Stimulated activated naive CD8-positive, alpha-beta T cell treated with anti-CD3 and anti-CD28 coated beads, Interleukin-15, Interleukin-2, amounts not matched to agents 100 U/mL and 50 U/mL, for 24 hours (primary cell): ENCODE measurements around the gene RTL5.
A peak's percentile ranks its signal among the peaks of the same experiment; 100 is the strongest.
"Not testable (repeated sequence)": the region's sequence is repeated elsewhere in the genome, so short reads cannot be mapped to it uniquely, and the experiment has no call there.

ENCODE experiments used
- ATAC-seq: fragments of 150-1000 bp; cut with Tn5 transposase; one replicate; pipeline ENCODE4 v1.10.0; 2021
- DNase-seq: peaks from one replicate; pipeline ENCODE4 v3.0.0; 2021

The RTL5 gene

DNA sequence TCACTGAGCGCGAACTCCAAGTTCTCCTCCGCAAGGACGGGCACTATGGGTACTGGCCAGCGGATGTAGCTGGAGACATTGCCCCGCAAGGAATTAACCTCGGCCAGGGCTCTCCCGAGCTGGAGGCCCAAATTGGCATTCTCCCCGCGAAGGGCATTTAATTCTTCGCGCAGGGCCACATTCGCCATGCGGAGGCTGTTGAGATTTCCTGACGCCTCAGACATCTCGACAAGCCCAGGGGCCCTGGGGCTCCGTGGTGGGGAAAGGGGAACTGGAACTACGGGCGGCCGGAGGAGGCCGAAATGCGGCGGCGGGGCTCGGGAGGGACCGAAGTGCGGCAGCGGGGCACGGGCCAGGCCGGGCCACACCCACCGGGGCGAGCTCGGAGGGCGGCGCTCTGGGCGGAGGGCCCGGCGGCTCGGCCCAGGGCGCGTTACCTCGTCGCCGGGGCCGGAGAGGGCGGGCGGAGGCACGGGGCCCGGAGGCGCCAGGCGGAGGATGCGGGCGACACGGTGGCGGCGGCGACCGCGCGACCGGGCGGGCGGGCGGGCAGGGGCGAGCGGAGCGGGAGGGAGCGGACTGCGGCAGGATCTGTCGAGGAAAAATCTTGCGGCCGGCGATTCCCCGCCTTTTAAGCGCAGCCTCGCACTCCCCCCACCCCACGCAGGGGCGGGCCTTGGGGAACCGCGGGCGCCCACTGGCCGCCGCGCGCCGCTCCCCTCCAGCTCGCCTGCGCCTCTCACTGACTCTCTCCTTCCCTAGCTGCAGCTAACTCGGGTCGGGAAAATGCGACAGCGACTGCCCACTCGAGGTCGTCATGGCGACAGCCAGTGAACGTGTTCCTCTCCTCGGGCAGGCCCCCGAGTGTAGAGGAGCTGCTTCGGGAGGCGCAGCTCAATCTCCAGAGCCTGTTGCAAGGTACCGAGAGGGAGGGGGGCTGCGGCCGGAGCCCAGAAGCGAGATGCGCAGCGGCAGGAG is at the start of gene RTL5:
Gene RTL5 (minus strand): TSS at position 599 of the 978 bp plus-strand sequence.
- peak; percentile 65 for DNase-seq
- peak; percentile 80 for ATAC-seq

- DNase-seq (no peak), ATAC-seq (no peak)
Observed at GRCh38 chrX:72180539-72180938, 48.8 kb upstream of the RTL5 start.

DNA sequence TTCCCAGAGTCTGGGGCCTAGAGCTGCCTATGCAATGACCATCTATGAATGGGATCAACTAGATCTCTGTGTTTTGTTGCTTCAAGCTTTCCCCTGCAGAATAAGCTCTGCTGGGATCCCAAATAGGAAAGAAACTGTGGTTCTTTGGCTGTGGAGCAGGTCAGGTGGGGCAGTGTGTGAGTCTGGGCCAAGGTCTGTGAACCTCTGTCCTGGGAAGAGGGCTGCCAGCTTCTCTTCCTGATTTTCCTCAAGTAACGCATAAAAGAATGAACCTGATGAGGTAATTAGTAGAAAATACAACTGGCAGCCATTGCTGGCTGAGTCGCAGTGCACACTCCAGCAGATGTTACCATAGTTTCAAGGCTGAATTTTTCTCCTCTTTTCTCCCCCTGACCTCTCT is 45.3 kb upstream of the RTL5 start:
- ATAC-seq (no peak), DNase-seq (no peak)

DNA sequence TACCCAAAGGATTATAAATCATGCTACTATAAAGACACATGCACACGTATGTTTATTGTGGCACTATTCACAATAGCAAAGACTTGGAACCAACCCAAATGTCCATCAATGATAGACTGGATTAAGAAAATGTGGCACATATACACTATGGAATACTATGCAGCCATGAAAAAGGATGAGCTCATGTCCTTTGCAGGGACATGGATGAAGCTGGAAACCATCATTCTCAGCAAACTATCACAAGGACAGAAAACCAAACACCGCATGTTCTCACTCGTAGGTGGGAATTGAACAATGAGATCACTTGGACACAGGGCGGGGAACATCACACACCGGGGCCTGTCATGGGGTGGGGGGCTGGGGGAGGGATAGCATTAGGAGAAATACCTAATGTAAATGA is 44.6 kb upstream of the RTL5 start:
- DNase-seq, ATAC-seq: not testable (repeated sequence)

- ATAC-seq (peak; percentile 57), DNase-seq (peak; percentile 6)
Observed at GRCh38 chrX:72169008-72169728, 37.5 kb upstream of the RTL5 start.

- no peak for DNase-seq
- ATAC-seq, result no peak
Observed at GRCh38 chrX:72165551-72165950, 33.8 kb upstream of the RTL5 start.

- DNase-seq (no peak), ATAC-seq (no peak)
Observed at GRCh38 chrX:72159769-72160168, 28.1 kb upstream of the RTL5 start.

DNA sequence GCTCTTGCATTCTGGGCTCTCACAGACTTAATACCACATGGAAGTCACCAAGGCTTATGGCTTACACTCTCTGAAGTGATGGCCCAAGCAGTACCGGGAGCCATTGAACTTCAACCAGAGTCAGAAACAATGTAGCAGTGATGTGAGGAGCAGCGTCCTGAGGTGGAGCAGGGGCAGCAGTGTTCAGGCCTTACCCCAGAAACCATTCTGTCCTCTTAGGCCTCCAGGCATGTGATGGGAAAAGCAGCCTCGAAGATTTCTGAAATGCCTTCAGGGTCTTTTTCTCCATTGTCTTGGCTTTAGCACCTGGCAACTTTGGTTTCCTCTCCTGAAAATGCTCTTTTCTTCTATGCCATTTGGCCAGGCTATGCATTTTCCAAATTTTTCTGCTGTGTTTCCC is 27.1 kb upstream of the RTL5 start:
- DNase-seq, result no peak
- ATAC-seq, result no peak

GRCh38 chrX:72146527-72146926 is 14.8 kb upstream of the RTL5 start:
- DNase-seq, result no peak

DNA sequence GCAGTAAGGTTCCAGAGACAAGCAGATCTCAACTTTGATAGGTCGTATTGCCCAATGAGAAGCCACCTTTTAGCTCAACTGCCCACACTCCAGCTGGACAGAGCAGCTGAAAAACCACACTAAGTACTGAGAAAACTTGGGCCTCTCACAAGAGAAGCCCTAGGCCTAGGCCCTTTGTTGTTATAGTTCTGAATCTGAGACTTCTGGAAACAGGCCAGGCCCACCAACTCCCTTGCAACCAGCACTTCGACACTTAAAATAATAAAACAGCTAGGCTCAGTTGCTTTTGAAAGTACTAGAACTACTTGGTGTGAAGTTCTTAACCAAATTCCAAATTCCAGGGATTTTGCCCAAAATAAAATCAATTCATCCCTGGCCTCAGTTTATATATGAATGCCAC is 13.5 kb upstream of the RTL5 start:
- DNase-seq, result no peak
- ATAC-seq, result no peak

More at GRCh38 chrX:72146527-72146926, 14.8 kb upstream of the RTL5 start:
- no peak for ATAC-seq

DNA sequence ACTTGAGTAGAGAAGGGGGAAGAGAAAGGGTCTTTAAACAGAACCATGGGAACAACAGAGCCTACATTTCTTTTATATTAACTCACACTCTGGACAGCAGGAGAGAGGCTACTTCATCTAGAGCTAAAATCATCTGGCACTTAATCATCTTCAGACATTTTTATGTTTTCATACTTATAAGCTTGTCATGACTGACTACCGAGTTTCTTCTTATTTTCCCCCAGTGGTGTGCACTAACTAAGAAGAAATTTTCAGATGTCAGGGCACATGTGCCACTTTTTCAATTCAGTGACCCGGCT is 11.8 kb upstream of the RTL5 start:
- DNase-seq (no peak), ATAC-seq (no peak)

DNA sequence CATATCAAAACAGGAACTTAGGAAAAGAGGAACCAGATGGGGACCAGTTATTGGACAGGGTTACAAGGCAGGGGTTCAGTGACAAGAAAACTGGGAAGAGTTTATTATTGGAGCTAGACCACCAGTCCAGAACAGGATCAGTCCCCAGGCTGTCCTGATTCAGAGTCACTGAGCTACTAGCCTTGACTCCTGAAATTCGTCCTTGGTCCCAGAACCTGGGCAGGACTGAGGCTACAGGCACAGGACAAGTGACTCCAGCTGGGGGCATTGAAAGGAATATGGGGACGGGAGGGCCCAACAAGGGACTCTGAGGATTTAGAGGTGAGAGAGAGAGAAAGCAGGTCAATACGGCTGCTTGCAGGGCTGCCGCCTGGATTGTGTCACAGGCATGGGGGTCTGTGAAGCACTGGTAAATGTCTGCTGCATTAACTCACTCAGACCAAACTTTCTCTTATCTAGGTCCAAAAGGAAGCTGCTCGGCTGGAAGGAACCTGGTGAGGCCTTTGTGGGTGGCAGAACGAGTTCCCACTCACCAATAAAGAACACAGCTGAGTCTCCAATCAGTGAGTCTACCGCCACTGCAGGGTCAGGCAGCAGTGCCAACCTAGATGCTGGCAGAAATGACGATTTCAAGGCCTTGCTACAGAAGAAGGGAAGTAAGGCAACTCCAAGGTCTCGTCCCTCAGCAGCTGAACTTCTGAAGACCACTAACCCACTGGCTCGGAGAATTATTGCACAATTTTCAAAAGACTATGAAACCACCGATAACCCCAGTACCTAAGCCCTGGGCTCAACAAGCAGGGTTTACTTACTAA is 11.3 kb upstream of the RTL5 start:
- no peak for DNase-seq
- no peak for ATAC-seq

GRCh38 chrX:72142094-72142793 is 10.5 kb upstream of the RTL5 start:
- DNase-seq (no peak), ATAC-seq (no peak)

DNA sequence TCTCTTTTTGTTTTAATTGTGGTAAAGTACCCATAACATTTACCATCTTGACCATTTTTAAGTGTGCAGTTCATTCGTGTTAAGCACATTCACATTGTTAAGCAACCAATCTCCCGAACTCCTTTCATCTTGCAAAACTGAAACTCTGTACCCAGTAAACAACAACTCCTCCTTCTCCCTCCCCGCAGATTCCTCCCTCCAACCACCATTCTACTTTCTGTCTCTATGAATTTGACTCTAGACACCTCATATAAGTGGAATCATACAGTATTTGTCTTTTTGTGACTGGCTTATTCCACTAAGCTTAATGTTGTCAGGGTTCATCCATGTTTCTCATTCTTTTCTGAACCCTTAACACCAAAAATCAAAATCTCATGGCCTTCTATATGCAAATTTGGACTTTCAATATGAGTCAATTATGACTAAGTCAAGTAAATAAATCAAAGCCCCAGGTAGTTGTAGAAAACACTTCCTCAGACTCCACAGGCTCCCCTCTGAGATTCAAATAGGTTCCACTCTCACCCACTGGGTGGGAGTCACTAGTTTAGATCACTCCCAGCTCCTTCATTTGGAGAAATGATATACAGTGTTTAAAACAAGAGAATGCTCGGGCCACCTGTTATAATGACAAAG is 9.8 kb upstream of the RTL5 start:
- ATAC-seq (no peak), DNase-seq (no peak)

GRCh38 chrX:72139538-72139937 is 7.8 kb upstream of the RTL5 start:
- no peak for ATAC-seq
- DNase-seq, result no peak

DNA sequence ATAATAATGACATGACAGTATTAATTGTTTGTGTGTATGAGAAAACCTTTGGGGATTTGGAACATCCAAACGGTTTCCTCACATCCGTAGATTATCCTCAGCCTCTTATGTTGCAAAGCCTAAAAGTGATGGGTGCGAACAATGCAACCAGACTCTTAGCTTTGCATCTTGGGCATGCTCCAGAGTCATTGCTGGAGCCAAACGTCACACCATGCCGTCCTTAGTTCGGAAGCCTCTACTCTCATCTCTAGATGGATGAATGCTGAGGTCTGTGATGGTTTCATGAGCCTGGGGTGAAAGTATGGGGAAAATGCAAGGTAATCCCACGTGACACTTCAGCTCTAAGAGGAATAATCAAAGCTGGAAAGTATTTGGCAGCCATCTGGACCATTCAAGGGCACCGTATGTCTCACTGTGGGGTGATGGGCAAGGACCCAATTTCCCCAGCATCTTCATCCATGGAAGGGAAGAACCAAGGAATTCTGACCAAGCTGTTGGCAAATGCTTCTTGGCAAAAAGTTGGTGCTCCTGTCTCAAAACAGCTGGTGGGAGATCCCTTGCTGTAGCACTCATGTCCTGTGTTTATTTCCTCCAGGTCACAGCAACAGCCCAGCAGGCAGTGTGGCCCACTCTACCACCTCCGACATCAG is 6.3 kb upstream of the RTL5 start:
- ATAC-seq, result no peak
- no peak for DNase-seq

DNA sequence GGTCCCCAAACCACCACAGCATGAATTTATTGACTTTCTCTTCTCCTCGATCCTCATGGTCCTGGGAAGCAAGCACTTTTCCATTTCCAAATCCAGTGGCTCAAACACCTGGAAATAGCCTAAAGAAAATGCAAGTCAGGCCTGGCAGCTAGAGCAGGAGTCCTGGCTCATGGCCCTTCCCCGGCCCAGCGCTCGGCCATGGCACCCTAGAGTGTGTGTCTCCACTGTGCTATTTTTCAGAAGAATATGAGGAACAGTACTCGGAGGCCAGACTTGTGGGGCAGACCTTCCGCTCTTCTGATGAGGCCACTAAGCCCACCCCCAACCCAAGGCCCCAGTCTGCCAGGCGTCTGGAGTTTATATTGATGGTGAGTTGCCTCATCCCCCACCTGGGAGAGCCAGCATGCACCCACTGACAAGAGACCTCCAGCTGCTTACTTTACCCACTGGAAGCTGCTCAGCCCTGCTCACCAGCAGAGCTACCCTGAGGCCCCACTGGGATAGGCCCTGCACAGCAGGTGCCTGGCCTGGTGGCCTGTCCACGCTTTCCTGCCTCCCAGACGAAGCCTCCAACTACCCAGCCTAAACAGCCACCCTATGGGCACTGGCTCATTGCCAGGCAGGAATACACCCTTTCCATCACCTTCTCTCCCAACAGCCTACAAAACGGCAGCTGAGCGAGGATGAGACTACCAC is 2.3 kb upstream of the RTL5 start:
- DNase-seq (no peak), ATAC-seq (no peak)

DNA sequence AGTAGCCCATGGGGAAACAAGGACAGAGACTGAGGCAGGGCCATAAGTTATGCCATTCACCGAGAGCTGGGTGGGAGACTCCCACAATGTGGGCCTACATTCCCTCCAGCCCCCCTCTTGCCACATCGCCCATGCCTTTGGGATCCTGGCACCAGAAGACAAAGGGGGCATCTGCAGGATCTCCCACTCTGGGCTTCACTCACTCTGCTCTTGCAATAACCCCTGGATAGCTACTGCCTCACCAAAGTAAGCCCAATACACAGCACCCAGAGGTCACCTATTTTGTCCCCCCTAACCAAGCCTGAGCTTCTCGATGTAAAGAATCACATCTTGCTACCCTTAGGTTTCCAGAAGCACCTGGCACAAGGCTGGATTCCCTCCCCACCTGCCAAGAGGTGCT is 741 bp upstream of the RTL5 start:
- no peak for ATAC-seq
- DNase-seq, result no peak

DNA sequence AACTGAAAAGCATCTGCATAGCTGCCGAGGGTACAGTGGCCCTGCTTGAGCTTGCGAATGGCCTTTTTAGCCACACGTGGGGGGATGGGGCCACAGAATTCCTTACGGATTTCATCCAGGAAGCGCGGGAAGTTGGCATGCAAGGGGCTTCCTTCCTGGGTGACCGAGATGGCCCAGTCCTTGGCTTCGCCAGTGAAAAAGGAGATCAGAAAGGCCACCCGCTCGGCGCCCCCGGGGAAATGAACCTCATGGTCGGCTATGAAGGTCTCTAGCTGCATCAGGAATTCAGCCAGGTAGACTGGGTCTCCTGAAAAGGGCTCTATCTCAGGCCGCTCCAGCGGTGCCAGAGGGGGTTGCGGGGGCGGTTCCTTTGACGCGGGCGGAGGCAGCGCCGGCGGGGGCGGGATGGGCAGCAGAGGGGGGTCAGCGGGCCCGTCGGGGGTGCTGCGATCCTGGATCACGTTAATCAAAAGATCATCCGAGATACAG is 909 bp downstream of the RTL5 start:
- DNase-seq, result no peak
- no peak for ATAC-seq

DNA sequence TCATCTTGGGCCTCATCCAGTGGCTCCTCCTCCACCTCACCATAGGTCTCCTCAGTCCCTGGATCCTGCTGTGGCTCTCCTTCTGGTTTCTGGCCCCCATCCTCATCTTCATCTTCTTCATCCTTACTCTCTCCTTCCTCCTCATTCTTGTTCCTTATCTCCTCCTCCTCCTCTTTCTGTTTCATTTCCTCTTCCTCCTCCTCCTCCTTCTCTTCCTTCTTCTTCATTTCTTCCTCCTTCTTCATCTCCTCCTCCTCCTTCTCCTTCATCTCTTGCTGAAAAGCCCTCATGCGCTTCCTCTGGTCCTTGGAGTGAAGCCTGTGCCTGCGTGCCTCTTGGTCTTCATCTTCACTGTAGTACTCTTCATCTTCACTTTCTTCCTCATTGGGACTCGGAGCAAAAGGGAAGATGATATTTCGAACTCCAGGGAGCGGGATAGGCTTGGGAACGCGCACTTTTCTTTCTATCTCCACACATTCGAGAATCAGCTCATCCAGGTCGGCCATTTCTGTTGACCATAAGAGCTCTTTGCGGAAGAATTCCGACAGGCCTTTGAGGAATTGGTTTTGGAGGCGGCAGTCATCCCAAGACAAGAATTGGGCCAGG is 1.5 kb downstream of the RTL5 start:
- ATAC-seq (no peak), DNase-seq (no peak)
